GM21360 (cell line): ENCODE data around the gene KRT23.

Source experiments
- ATAC-seq: cut with Tn5 transposase; IDR thresholded peaks from one replicate; pipeline ENCODE4 v1.9.1; 2021; ENCODE audit warnings: mild to moderate bottlenecking, moderate library complexity; ENCODE audit not compliant: unreplicated experiment

Gene KRT23, protein sequence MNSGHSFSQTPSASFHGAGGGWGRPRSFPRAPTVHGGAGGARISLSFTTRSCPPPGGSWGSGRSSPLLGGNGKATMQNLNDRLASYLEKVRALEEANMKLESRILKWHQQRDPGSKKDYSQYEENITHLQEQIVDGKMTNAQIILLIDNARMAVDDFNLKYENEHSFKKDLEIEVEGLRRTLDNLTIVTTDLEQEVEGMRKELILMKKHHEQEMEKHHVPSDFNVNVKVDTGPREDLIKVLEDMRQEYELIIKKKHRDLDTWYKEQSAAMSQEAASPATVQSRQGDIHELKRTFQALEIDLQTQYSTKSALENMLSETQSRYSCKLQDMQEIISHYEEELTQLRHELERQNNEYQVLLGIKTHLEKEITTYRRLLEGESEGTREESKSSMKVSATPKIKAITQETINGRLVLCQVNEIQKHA

DNA sequence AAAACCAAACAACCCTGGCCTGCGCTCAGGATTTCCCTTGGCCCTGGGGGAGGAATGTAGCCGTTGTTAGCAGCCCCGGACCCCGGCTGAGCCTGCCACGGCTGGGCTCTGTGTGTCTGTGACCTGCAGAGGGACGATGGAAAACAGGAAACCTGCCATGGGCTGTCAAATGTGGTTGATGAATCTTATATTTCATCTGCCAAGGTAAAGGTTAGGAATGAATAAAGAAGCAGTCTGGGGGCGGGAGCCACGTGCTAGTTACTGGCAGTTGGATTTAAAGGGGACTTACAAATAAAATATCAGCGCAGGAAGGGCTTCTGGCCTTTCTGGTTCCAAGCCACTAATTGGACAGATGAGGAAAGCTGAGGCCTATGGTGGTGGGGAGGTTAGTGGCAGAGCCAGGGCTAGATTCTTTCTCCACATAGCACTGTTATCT lies at the start of gene KRT23:
Gene KRT23 (minus strand): TSS at position 263 of the 436 bp plus-strand sequence. CDS start 1,043 bp downstream, outside the sequence.
- ATAC-seq: no peak

DNA sequence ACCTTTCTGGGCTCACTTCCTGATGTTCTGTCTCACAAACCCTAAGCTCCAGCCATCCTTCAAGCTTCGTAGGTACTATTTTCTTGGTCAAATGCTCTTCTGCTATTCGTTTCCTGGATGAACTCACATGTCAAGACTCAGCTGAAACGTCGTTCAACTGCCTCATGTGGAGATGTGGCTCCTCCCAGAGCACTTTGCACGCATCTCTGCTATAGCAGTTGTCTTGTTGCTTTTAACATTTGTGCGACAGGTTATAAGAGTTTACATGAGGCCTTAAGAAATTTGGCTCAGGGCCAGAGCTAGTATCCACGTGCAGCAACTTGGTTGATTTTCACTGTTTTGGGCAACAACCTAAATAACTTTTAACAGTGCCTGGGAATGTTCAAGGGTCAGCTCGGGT lies 49.5 kb upstream of the KRT23 start:
- no peak for ATAC-seq

DNA sequence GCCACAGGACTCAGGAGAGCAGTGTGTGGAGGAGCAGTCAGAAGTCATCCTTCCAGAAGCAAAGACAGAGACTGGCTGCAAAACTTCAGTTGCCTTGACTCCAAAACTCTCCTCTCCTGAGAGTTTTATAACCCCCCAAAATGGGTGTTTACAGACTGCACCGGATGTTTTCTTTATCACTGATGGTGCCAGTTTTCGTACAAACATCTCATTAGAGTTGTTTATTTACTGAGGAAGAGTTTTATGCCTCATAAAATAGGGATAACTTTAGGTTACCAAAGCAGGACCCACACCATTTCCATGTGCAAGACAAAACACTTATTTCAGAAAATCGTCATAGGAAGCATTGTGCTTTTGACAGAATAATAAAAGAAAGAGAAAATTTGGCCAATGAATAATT lies 46.8 kb upstream of the KRT23 start, which contains the start of gene KRT40:
Gene KRT40 (minus strand): TSS at position 101 of the 400 bp plus-strand sequence. CDS start 53 bp downstream, at position 48.
- ATAC-seq: no peak

DNA sequence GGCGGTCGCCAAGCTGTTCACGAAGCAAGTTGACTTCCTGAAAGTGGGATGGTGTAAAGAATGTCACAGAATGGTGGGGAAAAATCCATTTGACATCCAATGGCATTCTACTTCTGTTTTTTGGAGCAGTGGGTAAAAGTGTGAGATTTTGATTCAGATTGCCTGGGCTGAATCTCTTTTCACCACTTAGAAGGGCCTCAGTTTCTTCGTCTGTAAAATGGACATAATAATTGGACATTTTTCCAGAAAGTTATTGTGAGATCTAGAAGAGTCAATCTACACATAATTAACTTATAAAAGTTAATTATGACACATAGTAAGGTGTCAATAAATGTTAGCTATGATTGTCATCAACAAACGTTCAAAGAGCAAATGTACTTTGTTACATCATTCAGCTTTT lies 43.7 kb upstream of the KRT23 start:
- ATAC-seq: no peak

DNA sequence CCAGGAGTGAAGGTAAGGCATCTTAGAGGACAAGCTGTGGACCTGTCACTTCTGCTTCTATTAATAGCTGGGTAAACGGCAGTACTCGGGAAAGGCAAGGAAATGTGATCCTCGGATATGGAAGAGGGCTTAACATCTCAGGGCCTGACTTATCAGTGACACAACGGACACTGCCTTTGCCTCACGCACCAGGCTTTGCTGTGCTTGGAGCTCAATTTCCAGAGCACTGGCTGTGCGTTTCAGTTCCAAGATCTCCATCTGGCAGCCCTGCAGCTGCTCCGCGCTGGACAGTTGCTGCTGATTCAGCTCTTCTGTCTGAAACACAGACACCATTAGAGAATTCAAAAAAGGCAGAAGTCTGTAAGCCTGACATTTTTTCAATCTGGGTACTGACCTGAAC lies 43.1 kb upstream of the KRT23 start:
- no peak for ATAC-seq

DNA sequence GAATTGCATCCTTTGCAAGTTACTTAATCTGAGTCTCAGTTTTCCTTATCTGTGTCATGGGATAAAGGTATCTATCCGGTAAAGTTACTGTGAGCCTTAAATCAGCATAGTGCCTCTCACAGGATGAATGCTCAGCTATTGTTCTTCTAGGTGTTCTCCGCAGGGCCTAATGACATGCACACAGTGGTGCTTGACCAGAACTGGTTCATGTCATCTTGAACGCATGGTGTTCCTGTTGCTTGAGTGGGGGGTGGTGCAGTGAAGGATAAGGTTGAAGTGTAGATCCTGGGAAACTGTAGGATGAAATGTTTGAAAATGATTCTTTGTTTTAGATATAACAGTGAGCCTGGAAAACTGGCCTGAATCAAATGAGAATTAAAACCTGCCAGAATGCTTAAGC lies 42.7 kb upstream of the KRT23 start:
- ATAC-seq: no peak

DNA sequence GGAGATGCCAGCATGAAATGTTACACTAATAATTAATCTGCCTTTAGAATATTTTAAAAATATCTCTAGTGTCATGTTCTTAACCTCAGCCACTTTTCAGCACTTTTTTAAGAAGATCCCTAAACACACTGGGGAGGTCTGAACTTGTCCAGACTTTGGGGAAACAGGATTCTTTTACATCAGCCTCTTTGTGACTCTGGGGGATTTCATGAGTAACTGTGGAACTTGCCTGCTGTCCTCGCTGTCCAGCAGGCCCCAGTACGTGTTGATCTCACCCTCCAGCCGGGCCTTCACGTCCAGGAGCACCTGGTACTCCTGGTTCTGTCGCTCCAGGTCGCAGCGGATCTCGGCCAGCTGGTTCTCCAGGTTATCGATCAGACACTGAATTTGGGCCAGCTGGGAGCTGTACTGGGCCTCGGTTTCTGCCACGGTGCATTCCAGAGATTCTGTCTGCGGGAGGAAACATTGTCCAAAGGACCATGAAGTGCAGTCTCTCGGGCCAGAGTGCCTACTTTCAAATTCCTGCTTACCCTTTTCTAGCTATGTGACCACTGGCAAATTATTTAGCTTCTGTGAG lies 41.2 kb upstream of the KRT23 start:
- ATAC-seq: no peak

DNA sequence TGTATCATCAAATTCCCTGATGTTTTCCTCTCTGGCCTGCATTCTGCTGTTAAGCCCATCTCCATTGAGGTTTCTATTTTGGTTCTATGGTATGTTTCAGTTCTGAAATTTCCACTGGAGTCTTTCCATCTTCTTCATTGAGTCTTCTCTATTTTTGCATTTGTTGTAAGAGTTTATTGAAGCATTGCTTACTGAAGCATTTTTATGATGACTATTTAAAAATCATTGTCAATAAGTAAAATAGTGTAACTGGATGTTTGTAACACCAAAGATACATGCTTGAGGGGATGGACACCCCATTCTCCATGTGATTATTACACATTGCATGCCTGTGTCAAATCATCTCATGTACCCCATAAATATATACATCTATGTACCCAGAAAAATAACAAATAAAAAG lies 38.1 kb upstream of the KRT23 start:
- ATAC-seq: no peak

DNA sequence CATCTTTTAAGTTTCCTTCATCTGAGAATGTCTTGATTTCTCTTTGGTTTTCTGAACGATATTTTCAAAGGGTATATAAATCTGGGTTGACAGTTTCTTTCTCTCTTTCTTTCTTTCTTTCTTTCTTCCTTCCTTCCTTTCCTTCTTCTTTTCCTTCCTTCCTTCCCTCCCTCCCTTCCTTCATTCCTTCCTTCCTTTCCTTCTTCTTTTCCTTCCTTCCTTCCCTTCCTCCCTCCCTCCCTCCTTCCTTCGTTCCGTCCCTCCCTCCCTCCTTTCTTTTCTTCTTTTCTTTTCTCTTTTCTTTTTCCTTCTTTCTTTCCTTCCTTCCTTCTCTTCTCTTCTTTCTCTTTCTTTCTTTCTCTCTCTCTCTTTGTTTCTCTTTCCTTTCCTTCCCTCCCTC lies 36.9 kb upstream of the KRT23 start:
- no peak for ATAC-seq

DNA sequence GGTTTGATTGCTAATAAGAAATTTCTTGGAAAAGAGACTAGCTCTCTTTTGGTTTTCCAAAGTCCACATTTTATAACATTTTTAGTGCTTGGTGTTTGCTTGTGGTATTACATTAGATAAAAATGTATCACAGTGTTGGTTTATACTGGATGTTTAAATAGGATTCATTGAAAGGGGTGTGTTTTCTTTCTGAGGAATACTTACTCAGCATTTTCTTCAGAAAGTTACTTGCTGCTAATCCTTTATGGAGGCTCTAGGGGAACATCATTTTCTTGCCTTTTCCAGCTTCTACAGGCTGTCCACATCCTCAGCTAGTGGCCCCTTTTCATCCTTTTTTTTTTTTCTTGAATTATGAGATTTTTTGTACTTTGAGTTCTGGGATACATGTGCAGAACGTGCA lies 30.1 kb upstream of the KRT23 start:
- ATAC-seq: no peak

DNA sequence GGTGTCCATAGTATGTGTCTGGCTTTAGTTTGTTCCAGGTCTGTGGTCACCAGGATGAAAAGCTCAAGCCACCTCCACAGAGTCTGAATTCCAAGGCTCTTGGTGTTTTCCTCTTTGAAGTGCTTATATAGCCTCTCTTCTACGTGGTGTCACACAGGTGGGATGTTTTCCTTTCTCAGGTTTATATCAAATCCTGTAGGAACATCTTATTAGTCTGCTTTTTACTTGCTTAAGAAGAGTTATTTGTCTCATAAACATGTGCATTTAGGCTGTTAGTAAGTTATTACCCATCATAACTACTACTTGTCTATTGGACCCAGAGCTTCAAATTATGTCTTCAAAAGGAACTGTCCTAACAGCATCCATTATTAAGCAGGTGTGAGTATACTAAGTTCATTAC lies 29.4 kb upstream of the KRT23 start, which contains the start of gene KRT39:
Gene KRT39 (minus strand): TSS at position 101 of the 400 bp plus-strand sequence. CDS start 92 bp downstream, at position 9.
- no peak for ATAC-seq

DNA sequence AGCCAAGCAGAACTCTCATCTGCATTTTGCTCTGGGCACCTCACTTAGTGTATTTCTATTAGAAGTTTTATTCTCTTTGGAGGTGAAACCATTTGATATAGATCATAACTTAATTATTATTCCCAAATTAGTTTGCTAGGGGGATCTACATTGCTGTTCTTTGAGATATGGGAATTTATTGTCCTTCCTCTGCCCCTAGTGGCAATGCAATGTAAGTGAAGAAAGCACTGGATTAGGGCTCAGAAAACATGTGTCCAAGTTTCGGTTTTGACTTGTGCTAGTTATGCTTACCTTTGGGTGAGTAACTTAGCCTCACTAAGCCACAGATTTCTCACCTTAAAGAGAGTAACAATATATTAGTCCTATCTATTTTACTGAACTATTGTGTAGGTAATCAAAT lies 26.4 kb upstream of the KRT23 start:
- no peak for ATAC-seq

DNA sequence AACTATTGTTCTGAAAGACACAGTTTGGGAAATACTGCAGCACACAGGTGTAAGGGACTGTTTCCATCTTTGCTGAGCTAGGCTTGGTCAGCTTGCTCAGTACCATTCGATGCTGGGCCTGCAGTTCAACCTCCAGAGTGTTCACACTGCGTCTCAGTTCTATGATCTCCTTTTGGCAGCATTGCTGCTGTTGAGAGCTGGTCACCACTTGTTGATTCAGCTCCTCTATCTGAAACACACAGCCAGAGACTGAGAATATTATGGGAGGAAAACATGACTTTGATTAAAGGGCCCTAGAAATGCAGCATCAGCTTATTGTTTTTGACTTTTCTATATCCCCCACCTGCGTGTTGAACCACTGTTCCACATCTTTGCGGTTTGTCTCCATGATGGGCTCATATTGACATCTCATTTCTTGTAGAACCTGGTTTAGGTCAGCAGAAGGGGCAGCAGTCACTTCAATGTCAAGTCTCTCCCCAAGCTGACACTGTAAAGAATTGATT lies 24.7 kb upstream of the KRT23 start:
- no peak for ATAC-seq

DNA sequence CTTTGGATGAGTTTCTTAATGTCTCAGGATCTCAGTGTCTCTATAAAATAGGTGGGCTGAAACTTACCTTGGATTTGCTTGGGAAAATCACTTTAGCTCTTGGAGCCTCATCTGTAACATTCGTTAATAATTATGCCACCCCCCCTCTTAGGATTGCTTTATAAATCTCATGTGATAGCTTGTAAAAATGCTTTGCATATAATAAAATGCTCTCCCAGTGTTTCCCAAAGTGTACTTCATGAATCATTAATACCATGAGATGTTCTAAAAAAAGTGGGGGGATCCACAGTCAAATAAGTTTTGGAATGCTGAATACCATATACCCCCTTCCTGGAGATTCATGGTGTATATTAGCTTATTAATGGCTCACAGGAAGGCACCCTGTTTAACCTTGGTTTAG lies 24.1 kb upstream of the KRT23 start:
- ATAC-seq: no peak

DNA sequence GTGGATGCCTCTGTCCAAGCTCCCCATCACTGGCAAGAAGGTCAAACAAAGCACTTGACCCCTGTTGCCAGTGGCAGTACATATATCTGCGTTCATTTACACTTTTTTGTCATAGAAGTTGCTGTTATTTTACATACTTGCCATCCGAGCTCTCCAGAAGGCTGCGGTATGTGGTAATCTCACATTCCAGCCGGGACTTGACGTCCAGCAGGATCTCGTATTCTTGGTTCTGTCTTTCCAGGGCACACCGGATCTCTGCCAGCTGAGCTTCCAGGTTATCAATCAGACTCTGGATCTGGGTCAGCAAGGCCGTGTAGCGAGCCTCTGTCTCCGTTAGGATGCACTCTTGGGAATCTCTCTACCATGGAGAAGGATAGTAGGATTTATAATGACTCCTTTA lies 22.7 kb upstream of the KRT23 start:
- ATAC-seq: no peak

DNA sequence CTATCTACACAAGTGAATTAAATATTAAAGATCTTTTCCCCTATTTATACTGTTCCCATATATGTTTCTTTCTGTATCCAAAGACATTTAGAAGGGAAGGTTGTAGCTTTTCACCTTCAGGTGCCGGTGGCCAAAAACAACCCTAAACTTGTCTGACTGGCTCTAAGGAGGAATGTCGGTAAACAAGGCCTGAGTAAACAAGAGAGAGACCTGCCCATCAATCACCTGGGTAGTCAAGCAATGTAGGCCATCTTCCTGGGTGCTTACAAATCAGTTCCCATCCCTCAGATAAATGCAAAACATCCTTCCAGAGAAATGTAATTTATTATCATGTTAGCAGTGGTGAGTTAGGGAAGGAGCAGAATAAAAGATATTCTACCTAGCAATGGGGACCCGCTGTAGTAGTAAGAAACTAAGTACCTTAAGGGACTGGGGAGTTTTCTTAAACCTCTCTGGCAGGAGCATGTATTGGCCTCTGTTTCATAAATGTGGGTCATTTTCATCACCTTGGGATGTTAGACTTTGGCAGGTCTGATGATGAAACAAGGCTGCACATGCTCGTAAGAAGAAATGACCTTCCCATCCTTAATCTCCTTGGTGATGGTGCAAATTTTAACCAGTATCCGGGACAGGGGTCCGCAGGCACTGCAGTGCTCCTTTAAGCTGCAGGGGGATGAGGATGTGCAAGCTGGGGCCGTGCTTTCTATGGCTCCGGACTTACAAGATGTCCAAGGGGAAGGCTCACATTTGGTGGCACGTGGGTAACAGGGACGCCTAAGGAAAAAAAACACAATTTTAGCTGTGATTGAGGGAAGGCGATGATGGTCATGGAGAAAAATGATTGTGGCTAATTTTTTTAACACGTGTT lies 20.9 kb upstream of the KRT23 start:
- no peak for ATAC-seq

DNA sequence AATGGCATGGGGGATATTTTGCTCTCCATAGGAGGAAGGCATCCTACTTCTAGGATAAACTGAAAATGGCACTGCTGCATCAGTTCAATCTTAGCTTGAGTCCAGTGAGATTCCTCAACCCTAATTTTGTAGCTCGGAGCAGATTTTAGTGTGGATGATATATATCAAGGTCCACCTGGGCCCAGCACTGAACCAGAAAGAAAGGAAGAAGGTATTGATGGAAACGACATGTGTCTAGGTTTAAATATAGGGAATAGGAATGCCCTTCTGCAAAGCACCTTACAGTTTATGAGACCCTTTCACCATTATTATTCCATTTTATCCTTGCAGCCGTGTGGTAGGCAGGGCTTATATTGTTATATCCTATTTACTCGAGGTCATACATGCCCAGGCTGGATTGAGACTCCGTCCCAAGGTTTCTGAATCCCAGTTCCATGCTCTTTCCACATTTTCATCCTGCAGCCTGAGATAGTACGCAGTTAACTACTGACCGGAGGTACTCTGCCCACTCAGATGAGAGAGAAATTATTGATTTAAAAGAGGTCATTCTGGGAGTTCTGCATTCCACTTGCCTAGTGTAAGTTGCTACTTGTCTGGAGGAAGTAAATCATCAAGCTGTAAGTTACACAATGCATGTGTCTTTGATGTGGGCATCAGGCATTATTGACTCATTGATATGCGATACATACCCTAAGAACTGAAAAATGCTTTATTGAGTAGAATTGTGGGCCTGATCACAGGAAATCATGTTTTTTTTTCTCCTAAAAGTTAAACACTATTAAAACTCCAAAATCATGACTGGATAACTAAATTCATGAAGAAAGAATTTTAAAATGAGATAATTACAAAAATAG lies 19.2 kb upstream of the KRT23 start:
- ATAC-seq: no peak

DNA sequence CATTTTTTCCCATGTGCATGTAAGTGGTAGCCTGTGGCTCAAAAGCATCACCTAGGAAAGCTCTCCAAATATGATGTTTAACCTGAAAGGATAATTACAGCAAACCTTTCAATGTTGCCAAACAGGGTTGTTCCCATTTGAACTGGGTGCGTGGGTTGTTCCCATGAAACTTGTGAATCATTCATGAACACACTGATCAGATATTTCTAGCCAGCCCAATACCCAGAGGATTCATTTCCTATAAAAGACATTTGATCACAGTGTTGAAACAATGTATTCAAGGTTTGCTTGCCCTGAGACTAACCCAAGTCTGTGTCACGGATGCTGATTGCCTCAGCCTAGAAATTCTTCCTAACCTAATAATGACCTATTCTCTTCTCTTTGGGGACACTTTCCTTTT lies 16.4 kb upstream of the KRT23 start:
- ATAC-seq: no peak

DNA sequence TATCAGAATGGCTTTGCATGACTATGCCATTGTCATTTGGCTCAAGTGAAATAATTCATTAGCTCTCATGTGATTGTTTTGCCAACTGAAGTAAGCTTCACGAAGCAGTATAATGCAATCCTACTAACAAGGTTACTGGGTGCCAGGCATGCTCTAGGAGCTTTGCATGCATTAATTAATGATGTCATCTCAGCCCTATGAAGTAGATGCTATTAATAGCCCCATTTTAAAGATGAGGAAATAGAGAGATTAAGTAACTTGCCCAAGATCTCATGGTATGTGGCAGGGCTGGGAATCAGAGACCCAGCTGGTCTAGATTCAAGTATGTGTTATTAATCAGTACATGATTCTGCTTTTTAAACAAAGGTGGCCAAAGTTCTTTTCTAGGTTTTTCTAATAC lies 15.2 kb upstream of the KRT23 start:
- no peak for ATAC-seq

DNA sequence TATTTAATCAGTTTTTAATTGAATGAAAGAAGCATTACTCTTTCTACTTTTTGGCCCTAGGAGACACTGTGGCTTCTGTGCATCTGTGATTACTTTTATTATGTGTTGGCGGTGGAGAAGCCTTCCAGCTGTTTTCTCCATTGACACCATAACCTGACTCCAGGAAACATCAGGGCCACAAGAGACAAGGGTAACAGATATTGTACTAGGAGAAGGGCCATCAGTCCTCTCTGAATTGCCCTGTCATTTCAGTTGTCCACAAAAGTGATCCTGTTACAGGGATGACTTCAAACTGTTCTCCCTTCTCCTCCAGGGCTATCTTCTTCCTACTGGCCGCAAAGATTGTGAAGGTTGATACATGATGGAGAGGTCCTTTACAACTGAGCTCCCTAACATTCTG lies 14.7 kb upstream of the KRT23 start:
- no peak for ATAC-seq
